HepG2 (cell line): ENCODE measurements around the gene EHD1. TPM values are rescaled to one million over a fixed set of nuclear protein-coding genes. Genes with fewer than 3 reads are reported as not detected.

ENCODE experiments used
- CBX2 ChIP-seq, 2 experiments: fragments of 200-600 bp in 1 of 2; sonication (generic); formaldehyde crosslinking in 1 of 2; IDR thresholded peaks; 2 replicates each; pipeline versions ENCODE4 v1.7.0 to v1.8.1; 2018 to 2022; ENCODE audit warnings: low read depth in 2 of 2, low read length in 1 of 2, mild to moderate bottlenecking in 1 of 2, missing genetic modification reagents in 1 of 2
- DR1 ChIP-seq: sonication (generic); formaldehyde crosslinking; IDR thresholded peaks from 2 replicates; pipeline ENCODE4 v1.8.0; 2021; ENCODE audit warnings: mild to moderate bottlenecking, missing genetic modification reagents, inconsistent platforms
- HNF1A ChIP-seq, 2 experiments: sonication (generic) in 1 of 2; formaldehyde crosslinking in 1 of 2; IDR thresholded peaks; 2 replicates each; pipeline versions ENCODE4 v1.4.0 to v1.6.1; 2016 to 2020; ENCODE audit warnings: borderline replicate concordance in 1 of 2, low read depth in 1 of 2, mild to moderate bottlenecking in 1 of 2, missing genetic modification reagents in 1 of 2
- KAT7 ChIP-seq: IDR thresholded peaks from 2 replicates; pipeline ENCODE4 v1.6.1; 2018; ENCODE audit warnings: borderline replicate concordance, missing compliant biosample characterization
- MTA1 ChIP-seq: sonication (generic); formaldehyde crosslinking; IDR thresholded peaks from 2 replicates; pipeline ENCODE4 v1.4.0; 2020; ENCODE audit warnings: missing genetic modification reagents, mild to moderate bottlenecking, borderline replicate concordance
- TMF1 ChIP-seq: sonication (generic); formaldehyde crosslinking; IDR thresholded peaks from 2 replicates; pipeline ENCODE4 v1.8.1; 2022; ENCODE audit warnings: low read depth, missing genetic modification reagents
- U2AF2 ChIP-seq: fragments of 200-400 bp; formaldehyde crosslinking; IDR thresholded peaks from 2 replicates; pipeline ENCODE4 v1.6.1; 2017; ENCODE audit warnings: low read depth, mild to moderate bottlenecking, low read length
- ZFP36 ChIP-seq: fragments of 150-350 bp; IDR thresholded peaks from 2 replicates; pipeline ENCODE4 v1.6.1; 2018; ENCODE audit warnings: borderline replicate concordance, low read length, low read depth; ENCODE audit not compliant: partially characterized antibody
- ZFP91 ChIP-seq: sonication (generic); formaldehyde crosslinking; IDR thresholded peaks from 2 replicates; pipeline ENCODE4 v1.9.0; 2022; ENCODE audit warnings: missing genetic modification reagents, mild to moderate bottlenecking, borderline replicate concordance
- ZNF275 ChIP-seq: sonication (generic); formaldehyde crosslinking; IDR thresholded peaks from 2 replicates; pipeline ENCODE4 v1.8.0; 2022; ENCODE audit warnings: missing genetic modification reagents, mild to moderate bottlenecking, inconsistent platforms, borderline replicate concordance
- ZNF501 ChIP-seq: sonication (generic); formaldehyde crosslinking; IDR thresholded peaks from 2 replicates; pipeline ENCODE4 v1.5.1; 2020; ENCODE audit warnings: mild to moderate bottlenecking, moderate library complexity, missing genetic modification reagents
- ZNF749 ChIP-seq: sonication (generic); formaldehyde crosslinking; IDR thresholded peaks from 2 replicates; pipeline ENCODE4 v1.8.0; 2022; ENCODE audit warnings: mild to moderate bottlenecking, missing genetic modification reagents, moderate library complexity, borderline replicate concordance
- ZNF790 ChIP-seq: sonication (generic); formaldehyde crosslinking; IDR thresholded peaks from 2 replicates; pipeline ENCODE4 v1.8.0; 2022; ENCODE audit warnings: missing genetic modification reagents, mild to moderate bottlenecking, borderline replicate concordance
- polyA plus RNA-seq, 8 experiments: library from polyadenylated mRNA; depleted of rRNA in 3 of 8; stranded (reverse) in 7 of 8; unstranded in 1 of 8; fragments of >200 nt; fragmentation: Illumina TruSeq in 4 of 8; extraction: Trizol in 4 of 8; gene quantifications; 2 replicates each; pipeline versions ENCODE4 v1.2.1 to v1.2.3, GENCODE V29; 2011 to 2016; ENCODE audit warnings: low read depth in 4 of 8, missing spikeins in 1 of 8, mixed read lengths in 1 of 8; ENCODE audit not compliant: insufficient read depth in 1 of 8
- total RNA-seq, 5 experiments: library from RNA; depleted of rRNA; stranded (reverse); fragments of >200 nt; fragmentation: Illumina TruSeq; extraction: Trizol; gene quantifications; 2 replicates each; pipeline ENCODE4 v1.2.3, GENCODE V29; 2016; ENCODE audit warnings: low read depth in 1 of 5
- TF ChIP-seq, protein P1 (sequence below): sonication (generic); formaldehyde crosslinking; IDR thresholded peaks from 2 replicates; pipeline ENCODE4 v1.4.0; 2020; ENCODE audit warnings: missing genetic modification reagents, borderline replicate concordance

The EHD1 gene
- total and polyA plus RNA-seq, 2 of the 13 experiments (the other 11 are each of a cell fraction or from before 2014, with no cell fraction given): 23.6 to 26.6 TPM

- TF ChIP-seq HNF1A (IDR thresholded peaks at IDR 0.05; ENCODE audit: low read depth) (no peak), HNF1A (CRISPR knock-in tag; IDR thresholded peaks at IDR 0.05; ENCODE audit: borderline replicate concordance) (peak; percentile 64; the same call in 1 of the 2 replicates), CBX2 (IDR thresholded peaks at IDR 0.05; ENCODE audit: low read depth, low read length) (no peak), CBX2 (CRISPR knock-in tag; IDR thresholded peaks at IDR 0.05; ENCODE audit: low read depth) (no peak), ZNF790 (CRISPR knock-in tag) (no peak), ZNF275 (CRISPR knock-in tag) (peak; percentile 89; the same call in 1 of the 2 replicates), KAT7 (CRISPR knock-in tag) (peak; percentile 25; the same call in 1 of the 2 replicates), ZNF501 (0 out of 2 replicates have a peak, but pooled peaks have one; percentile 37), ZNF749 (CRISPR knock-in tag) (peak; percentile 38; the same call in 1 of the 2 replicates), U2AF2 (no peak), TMF1 (CRISPR knock-in tag) (no peak), MTA1 (CRISPR knock-in tag) (peak; percentile 22; the same call in 1 of the 2 replicates), DR1 (CRISPR knock-in tag) (peak; percentile 82), ZFP36 (no peak), ZFP91 (peak; percentile 65; the same call in 1 of the 2 replicates)
- TF ChIP-seq, protein P1, sequence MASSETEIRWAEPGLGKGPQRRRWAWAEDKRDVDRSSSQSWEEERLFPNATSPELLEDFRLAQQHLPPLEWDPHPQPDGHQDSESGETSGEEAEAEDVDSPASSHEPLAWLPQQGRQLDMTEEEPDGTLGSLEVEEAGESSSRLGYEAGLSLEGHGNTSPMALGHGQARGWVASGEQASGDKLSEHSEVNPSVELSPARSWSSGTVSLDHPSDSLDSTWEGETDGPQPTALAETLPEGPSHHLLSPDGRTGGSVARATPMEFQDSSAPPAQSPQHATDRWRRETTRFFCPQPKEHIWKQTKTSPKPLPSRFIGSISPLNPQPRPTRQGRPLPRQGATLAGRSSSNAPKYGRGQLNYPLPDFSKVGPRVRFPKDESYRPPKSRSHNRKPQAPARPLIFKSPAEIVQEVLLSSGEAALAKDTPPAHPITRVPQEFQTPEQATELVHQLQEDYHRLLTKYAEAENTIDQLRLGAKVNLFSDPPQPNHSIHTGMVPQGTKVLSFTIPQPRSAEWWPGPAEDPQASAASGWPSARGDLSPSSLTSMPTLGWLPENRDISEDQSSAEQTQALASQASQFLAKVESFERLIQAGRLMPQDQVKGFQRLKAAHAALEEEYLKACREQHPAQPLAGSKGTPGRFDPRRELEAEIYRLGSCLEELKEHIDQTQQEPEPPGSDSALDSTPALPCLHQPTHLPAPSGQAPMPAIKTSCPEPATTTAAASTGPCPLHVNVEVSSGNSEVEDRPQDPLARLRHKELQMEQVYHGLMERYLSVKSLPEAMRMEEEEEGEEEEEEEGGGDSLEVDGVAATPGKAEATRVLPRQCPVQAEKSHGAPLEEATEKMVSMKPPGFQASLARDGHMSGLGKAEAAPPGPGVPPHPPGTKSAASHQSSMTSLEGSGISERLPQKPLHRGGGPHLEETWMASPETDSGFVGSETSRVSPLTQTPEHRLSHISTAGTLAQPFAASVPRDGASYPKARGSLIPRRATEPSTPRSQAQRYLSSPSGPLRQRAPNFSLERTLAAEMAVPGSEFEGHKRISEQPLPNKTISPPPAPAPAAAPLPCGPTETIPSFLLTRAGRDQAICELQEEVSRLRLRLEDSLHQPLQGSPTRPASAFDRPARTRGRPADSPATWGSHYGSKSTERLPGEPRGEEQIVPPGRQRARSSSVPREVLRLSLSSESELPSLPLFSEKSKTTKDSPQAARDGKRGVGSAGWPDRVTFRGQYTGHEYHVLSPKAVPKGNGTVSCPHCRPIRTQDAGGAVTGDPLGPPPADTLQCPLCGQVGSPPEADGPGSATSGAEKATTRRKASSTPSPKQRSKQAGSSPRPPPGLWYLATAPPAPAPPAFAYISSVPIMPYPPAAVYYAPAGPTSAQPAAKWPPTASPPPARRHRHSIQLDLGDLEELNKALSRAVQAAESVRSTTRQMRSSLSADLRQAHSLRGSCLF (CRISPR knock-in tag): peak; percentile 58; the same call in 1 of the 2 replicates
These were observed 9.5 kb upstream of the EHD1 start (continued) for GRCh38 chr11:64887757-64888405.
